K562 (cell line): Measurements from ENCODE around the gene EIPR1. TPM values are rescaled to one million over a fixed set of nuclear protein-coding genes. Genes with fewer than 3 reads are reported as not detected.

Experiments
- ATAC-seq: fragments of 200-7000 bp; cut with Tn5 transposase; 3 replicates; pipeline ENCODE4 v1.9.1; 2020; ENCODE audit warnings: moderate library complexity
- BruUV-seq: library from RNA; stranded (reverse); fragments of 400-500 nt; replicated peaks from 2 replicates; lab custom pipeline; 2021; lab: Mats Ljungman, UMichigan
- CTCF ChIA-PET: fragments of 300-600 bp; formaldehyde crosslinking; extraction: SDS; loops from one replicate; lab custom pipeline; 2021; ENCODE audit warnings: low intra/inter-chr PET ratio; lab: Yijun Ruan, JAX
- POLR2A ChIA-PET: fragments of 300-600, 350-650 bp; sonication (Branson Sonifier 250); formaldehyde crosslinking; extraction: SDS; loops from one replicate; lab custom pipeline; 2021; ENCODE audit warnings: antibody characterized with exemption, inconsistent platforms; lab: Yijun Ruan, JAX
- DNase-seq, 4 experiments: peaks; one replicate each; pipeline versions ENCODE4 v3.0.0 to v3.0.0-alpha.2; 2011 to 2018; ENCODE audit warnings: low spot score in 3 of 4, mixed read lengths in 3 of 4; ENCODE audit errors: extremely low read depth in 1 of 4
- FAIRE-seq: peaks from 2 replicates; lab custom pipeline; 2011; peaks lifted over from hg19 to GRCh38; lab: Jason Lieb, UNC
- H2AFZ ChIP-seq: 2 replicates; pipeline ENCODE4 v1.6.0; 2011; ENCODE audit warnings: low read depth, low read length, control low read depth, inconsistent platforms
- H3K27ac ChIP-seq: fragments of 200-600 bp; 3 replicates; pipeline ENCODE4 v1.8.0; 2011; ENCODE audit warnings: low read depth, mild to moderate bottlenecking, control low read depth, inconsistent platforms, low read length, moderate library complexity, mixed read lengths; ENCODE audit errors: extremely low read depth
- H3K27me3 ChIP-seq, 2 experiments: fragments of 300-600 bp in 1 of 2; 2 replicates in 1 of 2; 3 replicates in 1 of 2; pipeline versions ENCODE4 v1.6.0 to v1.8.0; 2011; ENCODE audit warnings: inconsistent platforms in 2 of 2, low read length in 2 of 2, mild to moderate bottlenecking in 1 of 2, mixed read lengths in 1 of 2, moderate library complexity in 1 of 2; ENCODE audit not compliant: control insufficient read depth in 2 of 2, insufficient read depth in 2 of 2
- H3K36me3 ChIP-seq: fragments of 300-600 bp; 3 replicates; pipeline ENCODE4 v1.8.0; 2011; ENCODE audit warnings: mild to moderate bottlenecking, low read length, inconsistent platforms; ENCODE audit not compliant: control insufficient read depth, insufficient read depth
- H3K4me1 ChIP-seq, 2 experiments: fragments of 200-600 bp in 1 of 2; replicated peaks in 1 of 2; 2 replicates in 1 of 2; 3 replicates in 1 of 2; pipeline versions ENCODE4 v1.5.1 to v1.8.0; 2011; ENCODE audit warnings: inconsistent platforms in 2 of 2, low read length in 2 of 2, mild to moderate bottlenecking in 1 of 2, mixed read lengths in 1 of 2, moderate library complexity in 1 of 2; ENCODE audit not compliant: control insufficient read depth in 2 of 2, insufficient read depth in 2 of 2
- H3K4me2 ChIP-seq: 2 replicates; pipeline ENCODE4 v1.6.1; 2011; ENCODE audit warnings: low read length, control low read depth, inconsistent platforms, mixed read lengths; ENCODE audit not compliant: insufficient read depth
- H3K4me3 ChIP-seq: fragments of 200-600 bp; sonication (generic), shearing (Covaris generic); 2 replicates; pipeline ENCODE4 v1.5.1; 2016; ENCODE audit warnings: control low read depth, inconsistent platforms
- H3K79me2 ChIP-seq: fragments of 200-600 bp; 3 replicates; pipeline ENCODE4 v1.8.0; 2011; ENCODE audit warnings: low read length, inconsistent platforms; ENCODE audit not compliant: control insufficient read depth, insufficient read depth
- H3K9ac ChIP-seq, 2 experiments: 2 replicates each; pipeline versions ENCODE4 v1.6.0 to v1.6.1; 2011; ENCODE audit warnings: low read depth in 2 of 2, low read length in 2 of 2, control low read depth in 1 of 2, inconsistent platforms in 1 of 2, mild to moderate bottlenecking in 1 of 2, mixed read lengths in 1 of 2; ENCODE audit not compliant: insufficient read depth in 1 of 2
- H3K9me1 ChIP-seq: one replicate; pipeline ENCODE4 v1.6.0; 2011; ENCODE audit warnings: inconsistent platforms, mild to moderate bottlenecking, low read length, moderate library complexity; ENCODE audit not compliant: control insufficient read depth, insufficient read depth
- H3K9me3 ChIP-seq: replicated peaks from 2 replicates; pipeline ENCODE4 v1.5.1; 2011; ENCODE audit warnings: low read depth, low read length, inconsistent platforms; ENCODE audit not compliant: control insufficient read depth, insufficient read depth
- H4K20me1 ChIP-seq: replicated peaks from 2 replicates; pipeline ENCODE4 v1.6.1; 2011; ENCODE audit warnings: low read length, inconsistent platforms, mixed read lengths; ENCODE audit not compliant: control insufficient read depth, insufficient read depth
- FOXK1 ChIP-seq: sonication (generic); formaldehyde crosslinking; IDR thresholded peaks from 2 replicates; pipeline ENCODE4 v1.8.0; 2022; ENCODE audit warnings: missing genetic modification reagents, mild to moderate bottlenecking, borderline replicate concordance
- FOXK2 ChIP-seq, 2 experiments: fragments of 450-650 bp; IDR thresholded peaks in 1 of 2; conservative IDR thresholded peaks in 1 of 2; 2 replicates each; pipeline ENCODE4 v1.6.1; 2016; ENCODE audit warnings: low read depth in 2 of 2, mild to moderate bottlenecking in 1 of 2
- GATAD2B ChIP-seq: fragments of 450-650 bp; IDR thresholded peaks from 2 replicates; pipeline ENCODE4 v1.6.1; 2017; ENCODE audit warnings: mild to moderate bottlenecking, borderline replicate concordance
- HDGF ChIP-seq: fragments of 450-650 bp; IDR thresholded peaks from 2 replicates; pipeline ENCODE4 v1.6.1; 2016
- HMG20B ChIP-seq: fragments of 250-450 bp; sonication (Bioruptor Pico); IDR thresholded peaks from 2 replicates; pipeline ENCODE4 v1.5.0; 2021; ENCODE audit warnings: mild to moderate bottlenecking
- MEIS2 ChIP-seq: fragments of 450-650 bp; IDR thresholded peaks from 2 replicates; pipeline ENCODE4 v1.6.1; 2014; ENCODE audit warnings: mild to moderate bottlenecking; ENCODE audit not compliant: partially characterized antibody
- NFIC ChIP-seq: fragments of 450-650 bp; IDR thresholded peaks from 2 replicates; pipeline ENCODE4 v1.6.1; 2017; ENCODE audit warnings: mild to moderate bottlenecking, inconsistent platforms
- SAFB ChIP-seq: fragments of 200-400 bp; formaldehyde crosslinking; IDR thresholded peaks from 2 replicates; pipeline ENCODE4 v1.6.1; 2017; ENCODE audit warnings: low read depth, low read length, borderline replicate concordance
- SMARCA5 ChIP-seq: fragments of 450-650 bp; IDR thresholded peaks from 2 replicates; pipeline ENCODE4 v1.6.1; 2016
- THRAP3 ChIP-seq: fragments of 450-650 bp; IDR thresholded peaks from 2 replicates; pipeline ENCODE4 v1.6.1; 2016; ENCODE audit warnings: mild to moderate bottlenecking, inconsistent platforms, borderline replicate concordance
- ZEB2 ChIP-seq: fragments of 450-650 bp; IDR thresholded peaks from 2 replicates; pipeline ENCODE4 v1.6.1; 2016
- ZNF324 ChIP-seq: fragments of 250-450 bp; sonication (Bioruptor Pico); IDR thresholded peaks from 2 replicates; pipeline ENCODE4 v1.4.0; 2020; ENCODE audit warnings: mild to moderate bottlenecking
- ZNF384 ChIP-seq: IDR thresholded peaks from 2 replicates; pipeline ENCODE4 v1.6.1; 2012; ENCODE audit warnings: low read depth, low read length, improper control_type of control experiment
- ZNF583 ChIP-seq: fragments of 250-450 bp; sonication (Bioruptor Pico); IDR thresholded peaks from 2 replicates; pipeline ENCODE4 v1.4.0; 2020
- WGBS: fragments of 100-300 bp; shearing (Covaris generic); methylation state at CpG from one replicate; pipeline ENCODE4 v1.1.6; 2016; ENCODE audit warnings: low coverage, mixed read lengths; ENCODE audit not compliant: insufficient coverage; ENCODE audit errors: missing lambda C conversion rate; 5-methylcytosine and 5-hydroxymethylcytosine counted together
- in situ Hi-C: fragments of 300-500 bp; cut with MboI; formaldehyde crosslinking; loops from 4 replicates; pipeline ENCODE4 v1.15.0; 2018; ENCODE audit warnings: inconsistent platforms, mixed read lengths
- intact Hi-C: fragments of 100-400 bp; cut with micrococcal nuclease; formaldehyde crosslinking; loops from 2 replicates; pipeline ENCODE4 v1.14.2; 2022
- polyA plus RNA-seq, 8 experiments: library from polyadenylated mRNA; depleted of rRNA in 4 of 8; stranded (reverse) in 5 of 8; unstranded in 3 of 8; fragments of >200 nt; fragmentation: Nextera tagmentation in 2 of 8; fragmentation: Illumina TruSeq in 1 of 8; extraction: Ambion mirVana in 2 of 8; extraction: Trizol in 1 of 8; gene quantifications; 2 replicates each; pipeline versions ENCODE4 v1.2.1 to v1.2.3, GENCODE V29; 2011 to 2014; ENCODE audit warnings: inconsistent platforms in 1 of 8, missing spikeins in 1 of 8
- total RNA-seq, 7 experiments: library from RNA; depleted of rRNA in 6 of 7; stranded (reverse); fragments of >200 nt in 6 of 7; fragmentation: Illumina TruSeq in 2 of 7; extraction: Trizol in 2 of 7; gene quantifications; 2 replicates each; pipeline versions ENCODE4 v1.2.1 to v1.2.3, GENCODE V29; 2011 to 2021; ENCODE audit warnings: low replicate concordance in 1 of 7
- TF ChIP-seq, protein P1 (sequence below): fragments of 450-650 bp; formaldehyde crosslinking; IDR thresholded peaks from 2 replicates; pipeline ENCODE4 v1.4.0; 2022; ENCODE audit warnings: mild to moderate bottlenecking, moderate library complexity
- TF ChIP-seq, protein P2 (sequence below): sonication (generic); formaldehyde crosslinking; IDR thresholded peaks from 2 replicates; pipeline ENCODE4 v1.8.1; 2022; ENCODE audit warnings: missing genetic modification reagents
- TF ChIP-seq, protein P3 (sequence below): fragments of 450-650 bp; IDR thresholded peaks from 2 replicates; pipeline ENCODE4 v1.6.1; 2018; ENCODE audit not compliant: partially characterized antibody

EIPR1 gene
- total and polyA plus RNA-seq, 9 of the 15 experiments (the other 6 are each of a cell fraction or from before 2014, with no cell fraction given) = 19.9 to 54.4 (median 35.9) TPM

DNA sequence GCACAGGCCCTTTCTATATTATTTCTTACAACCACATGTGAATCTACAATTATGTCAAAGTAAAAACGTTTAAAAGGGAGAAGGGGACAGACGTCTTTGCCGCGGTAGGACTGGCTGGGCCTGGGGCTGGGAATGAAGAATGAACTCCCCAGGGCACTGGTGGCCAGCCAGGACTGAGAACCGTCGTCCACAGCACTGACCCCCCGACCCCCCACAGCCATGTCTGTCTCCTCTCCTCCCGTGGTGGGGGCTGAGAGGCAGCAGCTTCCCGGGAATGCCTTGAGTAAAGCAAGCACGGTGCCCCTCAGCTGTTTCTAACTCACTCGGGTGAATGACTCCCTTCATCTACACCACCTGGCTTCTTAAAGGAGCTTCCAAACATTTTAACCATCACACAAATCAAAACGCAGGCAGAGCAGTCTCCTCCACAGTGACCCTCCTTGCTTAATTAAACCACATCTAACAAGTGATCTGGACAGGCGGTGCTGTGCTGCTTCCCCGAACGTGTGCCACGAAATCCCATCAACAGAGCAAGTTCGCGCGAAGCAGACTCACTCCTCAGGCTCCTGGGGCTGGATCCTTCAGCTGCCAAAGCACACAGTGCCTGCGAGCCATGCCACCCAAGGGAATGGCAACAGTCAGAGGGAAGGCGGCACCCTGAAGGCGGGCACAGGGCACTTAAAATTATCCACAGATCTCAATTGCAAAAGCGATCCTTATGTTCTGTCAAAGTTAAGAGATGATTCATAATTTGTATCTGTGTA is 217.7 kb downstream of the EIPR1 start:
- no peak for FAIRE-seq
- in situ Hi-C loops = no loop called here

More for the DNA sequence above, 217.7 kb downstream of the EIPR1 start:
- Histone ChIP-seq H3K9me1 (peaks cover 3% of the 10 kb centered on the region), H3K4me1 (no peaks in the 10 kb centered on the region), H3K4me3 (no peak overlapping the region), H4K20me1 (peaks cover 3% of the 10 kb centered on the region; the same call in 1 of the 2 replicates), H2AFZ (no peak overlapping the region), H3K27me3 (no peaks in the 10 kb centered on the region), H3K9me3 (no peaks in the 10 kb centered on the region), H3K79me2 (no peaks in the 10 kb centered on the region), H3K36me3 (no peaks in the 10 kb centered on the region), H3K4me2 (no peak overlapping the region), H3K27ac (no peak overlapping the region), H3K9ac (no peak overlapping the region)
- TF ChIP-seq, protein P1, sequence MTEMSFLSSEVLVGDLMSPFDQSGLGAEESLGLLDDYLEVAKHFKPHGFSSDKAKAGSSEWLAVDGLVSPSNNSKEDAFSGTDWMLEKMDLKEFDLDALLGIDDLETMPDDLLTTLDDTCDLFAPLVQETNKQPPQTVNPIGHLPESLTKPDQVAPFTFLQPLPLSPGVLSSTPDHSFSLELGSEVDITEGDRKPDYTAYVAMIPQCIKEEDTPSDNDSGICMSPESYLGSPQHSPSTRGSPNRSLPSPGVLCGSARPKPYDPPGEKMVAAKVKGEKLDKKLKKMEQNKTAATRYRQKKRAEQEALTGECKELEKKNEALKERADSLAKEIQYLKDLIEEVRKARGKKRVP (CRISPR knock-in tag) = no peak
- TF ChIP-seq FOXK2 (conservative IDR thresholded peaks at IDR 0.05 in 1 of 2, IDR thresholded peaks at IDR 0.05 in 1 of 2; ENCODE audit: low read depth in 2 of 2) = no peak
- TF ChIP-seq SAFB = no peak
- TF ChIP-seq HMG20B (CRISPR knock-in tag) = no peak
- TF ChIP-seq ZNF583 (CRISPR knock-in tag) = no peak
- no peak for TF ChIP-seq ZEB2
- TF ChIP-seq, protein P2, sequence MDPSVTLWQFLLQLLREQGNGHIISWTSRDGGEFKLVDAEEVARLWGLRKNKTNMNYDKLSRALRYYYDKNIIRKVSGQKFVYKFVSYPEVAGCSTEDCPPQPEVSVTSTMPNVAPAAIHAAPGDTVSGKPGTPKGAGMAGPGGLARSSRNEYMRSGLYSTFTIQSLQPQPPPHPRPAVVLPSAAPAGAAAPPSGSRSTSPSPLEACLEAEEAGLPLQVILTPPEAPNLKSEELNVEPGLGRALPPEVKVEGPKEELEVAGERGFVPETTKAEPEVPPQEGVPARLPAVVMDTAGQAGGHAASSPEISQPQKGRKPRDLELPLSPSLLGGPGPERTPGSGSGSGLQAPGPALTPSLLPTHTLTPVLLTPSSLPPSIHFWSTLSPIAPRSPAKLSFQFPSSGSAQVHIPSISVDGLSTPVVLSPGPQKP (CRISPR knock-in tag) = no peak
- no peak for TF ChIP-seq GATAD2B
- no peak for TF ChIP-seq MEIS2
- TF ChIP-seq, protein P3, sequence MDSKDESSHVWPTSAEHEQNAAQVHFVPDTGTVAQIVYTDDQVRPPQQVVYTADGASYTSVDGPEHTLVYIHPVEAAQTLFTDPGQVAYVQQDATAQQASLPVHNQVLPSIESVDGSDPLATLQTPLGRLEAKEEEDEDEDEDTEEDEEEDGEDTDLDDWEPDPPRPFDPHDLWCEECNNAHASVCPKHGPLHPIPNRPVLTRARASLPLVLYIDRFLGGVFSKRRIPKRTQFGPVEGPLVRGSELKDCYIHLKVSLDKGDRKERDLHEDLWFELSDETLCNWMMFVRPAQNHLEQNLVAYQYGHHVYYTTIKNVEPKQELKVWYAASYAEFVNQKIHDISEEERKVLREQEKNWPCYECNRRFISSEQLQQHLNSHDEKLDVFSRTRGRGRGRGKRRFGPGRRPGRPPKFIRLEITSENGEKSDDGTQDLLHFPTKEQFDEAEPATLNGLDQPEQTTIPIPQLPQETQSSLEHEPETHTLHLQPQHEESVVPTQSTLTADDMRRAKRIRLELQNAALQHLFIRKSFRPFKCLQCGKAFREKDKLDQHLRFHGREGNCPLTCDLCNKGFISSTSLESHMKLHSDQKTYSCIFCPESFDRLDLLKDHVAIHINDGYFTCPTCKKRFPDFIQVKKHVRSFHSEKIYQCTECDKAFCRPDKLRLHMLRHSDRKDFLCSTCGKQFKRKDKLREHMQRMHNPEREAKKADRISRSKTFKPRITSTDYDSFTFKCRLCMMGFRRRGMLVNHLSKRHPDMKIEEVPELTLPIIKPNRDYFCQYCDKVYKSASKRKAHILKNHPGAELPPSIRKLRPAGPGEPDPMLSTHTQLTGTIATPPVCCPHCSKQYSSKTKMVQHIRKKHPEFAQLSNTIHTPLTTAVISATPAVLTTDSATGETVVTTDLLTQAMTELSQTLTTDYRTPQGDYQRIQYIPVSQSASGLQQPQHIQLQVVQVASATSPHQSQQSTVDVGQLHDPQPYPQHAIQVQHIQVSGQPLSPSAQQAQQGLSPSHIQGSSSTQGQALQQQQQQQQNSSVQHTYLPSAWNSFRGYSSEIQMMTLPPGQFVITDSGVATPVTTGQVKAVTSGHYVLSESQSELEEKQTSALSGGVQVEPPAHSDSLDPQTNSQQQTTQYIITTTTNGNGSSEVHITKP = no peak
- no peak for TF ChIP-seq NFIC
- no peak for TF ChIP-seq ZNF324 (CRISPR knock-in tag)
- TF ChIP-seq SMARCA5 = no peak
- TF ChIP-seq THRAP3 = no peak
- no peak for TF ChIP-seq FOXK1 (CRISPR knock-in tag)
- no peak for TF ChIP-seq ZNF384
- TF ChIP-seq HDGF = no peak
- ATAC-seq = no peak
- BruUV-seq = no TSS peak
- ChIA-PET CTCF (no interaction called here), POLR2A (interaction anchor here (0.6 kb wide), 1 partner anchor 29 kb away, joined by 3 read pairs; no protein-coding TSS in a partner anchor)
- no peak for DNase-seq
- WGBS = 63% methylated on average over 22 of the region's 23 CpGs
- intact Hi-C loops = no loop called here
